GM12873 (cell line): Measurements from ENCODE around the gene GTF2A1L.

Experiments used
- TF ChIP-seq, protein P1 (sequence below): IDR thresholded peaks from 2 replicates; pipeline ENCODE4 v1.5.1; 2012; ENCODE audit warnings: low read depth, mild to moderate bottlenecking, moderate library complexity, low read length, control low read depth; ENCODE audit not compliant: insufficient read depth; ENCODE audit errors: missing control alignments

GTF2A1L gene

GRCh38 chr2:48597492-48597891 is 20.2 kb upstream of the GTF2A1L start:
- TF ChIP-seq, protein P1, sequence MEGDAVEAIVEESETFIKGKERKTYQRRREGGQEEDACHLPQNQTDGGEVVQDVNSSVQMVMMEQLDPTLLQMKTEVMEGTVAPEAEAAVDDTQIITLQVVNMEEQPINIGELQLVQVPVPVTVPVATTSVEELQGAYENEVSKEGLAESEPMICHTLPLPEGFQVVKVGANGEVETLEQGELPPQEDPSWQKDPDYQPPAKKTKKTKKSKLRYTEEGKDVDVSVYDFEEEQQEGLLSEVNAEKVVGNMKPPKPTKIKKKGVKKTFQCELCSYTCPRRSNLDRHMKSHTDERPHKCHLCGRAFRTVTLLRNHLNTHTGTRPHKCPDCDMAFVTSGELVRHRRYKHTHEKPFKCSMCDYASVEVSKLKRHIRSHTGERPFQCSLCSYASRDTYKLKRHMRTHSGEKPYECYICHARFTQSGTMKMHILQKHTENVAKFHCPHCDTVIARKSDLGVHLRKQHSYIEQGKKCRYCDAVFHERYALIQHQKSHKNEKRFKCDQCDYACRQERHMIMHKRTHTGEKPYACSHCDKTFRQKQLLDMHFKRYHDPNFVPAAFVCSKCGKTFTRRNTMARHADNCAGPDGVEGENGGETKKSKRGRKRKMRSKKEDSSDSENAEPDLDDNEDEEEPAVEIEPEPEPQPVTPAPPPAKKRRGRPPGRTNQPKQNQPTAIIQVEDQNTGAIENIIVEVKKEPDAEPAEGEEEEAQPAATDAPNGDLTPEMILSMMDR: no peak

GRCh38 chr2:48600204-48600813 is 17.3 kb upstream of the GTF2A1L start:
- TF ChIP-seq, protein P1: peak; percentile 68

DNA sequence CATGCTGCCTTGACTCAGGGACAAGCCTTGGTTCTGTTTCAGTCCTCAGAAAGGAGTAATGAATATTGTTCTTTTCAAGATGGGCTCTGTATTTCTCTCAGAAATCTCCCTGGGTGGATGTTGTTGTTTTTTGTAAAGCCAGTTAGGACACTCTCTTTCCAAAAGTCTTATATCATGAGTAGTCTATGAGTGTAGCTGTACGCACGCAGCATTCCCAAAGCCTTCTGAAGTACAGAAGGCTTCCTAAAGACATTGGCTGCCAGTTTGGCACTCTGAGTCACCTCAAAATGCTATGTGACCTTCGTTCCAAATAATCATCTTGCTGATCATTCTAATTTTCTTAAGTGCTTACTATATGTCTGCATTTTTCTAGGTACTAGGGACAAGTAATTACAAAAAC is 16.7 kb upstream of the GTF2A1L start:
- TF ChIP-seq, protein P1: no peak

GRCh38 chr2:48601349-48601748 is 16.3 kb upstream of the GTF2A1L start:
- TF ChIP-seq, protein P1: peak; percentile 62

- TF ChIP-seq, protein P1: no peak
Observed at GRCh38 chr2:48605482-48606175, 12.0 kb upstream of the GTF2A1L start.

DNA sequence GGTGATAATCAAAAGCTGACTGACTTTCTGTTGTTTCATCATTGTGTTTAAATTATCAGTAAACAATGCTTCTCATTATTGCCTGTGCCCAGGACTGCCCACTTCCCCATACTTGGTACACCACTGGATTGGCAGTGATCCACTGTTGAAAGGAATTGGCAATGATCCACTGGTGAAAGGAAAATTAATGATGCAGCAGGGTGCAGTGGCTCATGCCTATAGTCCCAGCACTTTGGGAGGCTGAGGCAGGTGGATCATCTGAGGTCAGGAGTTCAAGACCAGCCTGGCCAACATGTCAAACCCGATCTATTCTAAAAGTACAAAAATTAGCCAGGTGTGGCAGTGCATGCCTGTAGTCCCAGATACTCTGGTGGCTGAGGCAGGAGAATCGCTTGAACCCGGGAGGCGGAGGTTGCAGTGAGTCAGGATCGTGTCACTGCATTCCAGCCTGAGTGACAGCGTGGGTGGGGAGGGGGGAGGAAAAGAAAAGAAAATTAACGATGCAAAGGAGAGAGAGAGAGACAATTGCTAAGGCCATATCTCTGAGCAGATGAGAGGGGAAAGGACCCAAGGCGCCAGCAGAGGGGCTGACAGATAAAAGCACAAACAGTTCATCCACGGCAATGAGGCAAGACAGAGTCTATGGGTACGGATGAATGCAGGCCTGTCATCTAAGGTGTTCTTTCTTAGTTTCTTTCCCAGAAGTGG is 10.2 kb upstream of the GTF2A1L start:
- TF ChIP-seq, protein P1: no peak

DNA sequence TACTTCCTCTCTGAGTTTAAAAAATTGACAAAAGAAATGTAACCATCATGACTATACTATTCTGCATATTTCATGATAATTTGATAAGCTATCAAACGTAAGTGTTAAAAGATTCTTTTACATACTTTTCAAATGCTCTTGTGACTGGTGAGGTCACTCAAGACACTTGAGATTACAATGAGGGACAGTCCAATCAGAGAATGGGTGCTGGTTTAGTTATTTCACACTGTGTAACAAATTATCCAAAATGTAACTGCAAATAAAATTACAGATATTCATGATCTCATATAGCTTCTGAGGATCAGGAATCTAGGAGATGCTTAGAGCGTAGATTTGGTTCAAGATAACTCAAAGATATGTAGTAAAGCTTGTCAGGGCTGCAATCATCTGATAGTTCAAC is 4.4 kb upstream of the GTF2A1L start:
- TF ChIP-seq, protein P1: no peak
